ENCODE results near the gene DNAJC18.

DNAJC18 gene

GRCh38 chr5:139460455-139460854 is 21.1 kb upstream of the DNAJC18 start:
- no peak overlapping the region for H3K27ac ChIP-seq
- CTCF ChIA-PET: no interaction called here
- no peak for DNase-seq (ENCODE audit: low spot score)
- no peak for TF ChIP-seq CTCF (conservative IDR thresholded peaks at IDR 0.05; ENCODE audit: low read depth)
- POLR2A ChIA-PET (ENCODE audit: low non-redundant PET): no interaction called here

GRCh38 chr5:139459451-139459934 is 20.2 kb upstream of the DNAJC18 start:
- CTCF ChIA-PET: no interaction called here
- H3K27ac ChIP-seq: no peak overlapping the region
- DNase-seq (ENCODE audit: low spot score): no peak
- POLR2A ChIA-PET (ENCODE audit: low non-redundant PET): no interaction called here
- TF ChIP-seq CTCF (conservative IDR thresholded peaks at IDR 0.05; ENCODE audit: low read depth): no peak

GRCh38 chr5:139458580-139459407 is 19.5 kb upstream of the DNAJC18 start:
- DNase-seq (ENCODE audit: low spot score): no peak
- H3K27ac ChIP-seq: no peak overlapping the region
- CTCF ChIA-PET: interaction anchor here (0.6 kb wide), 1 partner anchor 173 kb away, joined by 3 read pairs; no protein-coding TSS in a partner anchor

GRCh38 chr5:139457653-139458306 is 18.5 kb upstream of the DNAJC18 start:
- no peak for TF ChIP-seq CTCF (conservative IDR thresholded peaks at IDR 0.05; ENCODE audit: low read depth)
- H3K27ac ChIP-seq: no peak overlapping the region
- ChIA-PET CTCF (interaction anchor here (0.6 kb wide), 1 partner anchor 174 kb away, joined by 3 read pairs; no protein-coding TSS in a partner anchor), POLR2A (ENCODE audit: low non-redundant PET) (no interaction called here)
- DNase-seq (ENCODE audit: low spot score): no peak

More at GRCh38 chr5:139458580-139459407, 19.5 kb upstream of the DNAJC18 start:
- POLR2A ChIA-PET (ENCODE audit: low non-redundant PET): interaction anchor here (0.7 kb wide), 1 partner anchor 573 kb away, joined by 7 read pairs; no protein-coding TSS in a partner anchor
- no peak for TF ChIP-seq CTCF (conservative IDR thresholded peaks at IDR 0.05; ENCODE audit: low read depth)

GRCh38 chr5:139457241-139457640 is 17.9 kb upstream of the DNAJC18 start:
- TF ChIP-seq CTCF (conservative IDR thresholded peaks at IDR 0.05; ENCODE audit: low read depth): no peak
- peak overlapping the region; percentile 21; the same call in 1 of the 2 replicates for H3K27ac ChIP-seq
- ChIA-PET POLR2A (ENCODE audit: low non-redundant PET) (no interaction called here), CTCF (no interaction called here)
- DNase-seq (ENCODE audit: low spot score): no peak

GRCh38 chr5:139456776-139457175 is 17.5 kb upstream of the DNAJC18 start:
- DNase-seq (ENCODE audit: low spot score): no peak
- H3K27ac ChIP-seq: peak overlapping the region; percentile 21; the same call in 1 of the 2 replicates
- TF ChIP-seq CTCF (conservative IDR thresholded peaks at IDR 0.05; ENCODE audit: low read depth): no peak
- ChIA-PET CTCF (no interaction called here), POLR2A (ENCODE audit: low non-redundant PET) (no interaction called here)

All from RWPE1 (cell line).